ENCODE data around the gene SCEL. TPM values are rescaled to one million over a fixed set of nuclear protein-coding genes. Genes with fewer than 3 reads are reported as not detected.
A peak's percentile ranks its signal among the peaks of the same experiment; 100 is the strongest.

The SCEL gene
- total and polyA plus RNA-seq, 2 experiments from 2014 or later: not detected

- Histone ChIP-seq H3K27ac (ENCODE audit: low read depth) (no peak overlapping the region), H4K20me1 (replicated peaks; ENCODE audit: insufficient read depth) (no peaks in the 10 kb centered on the region), H3K27me3 (ENCODE audit: insufficient read depth) (no peaks in the 10 kb centered on the region), H3K9me2 (ENCODE audit: insufficient read depth) (no peaks in the 10 kb centered on the region), H3K4me2 (no peak overlapping the region), H3K4me1 (ENCODE audit: insufficient read depth) (no peaks in the 10 kb centered on the region), H3F3A (replicated peaks; ENCODE audit: low read depth) (no peaks in the 10 kb centered on the region), H3K4me3 (no peak overlapping the region), H3K79me2 (replicated peaks; ENCODE audit: insufficient read depth) (no peaks in the 10 kb centered on the region), H2AFZ (peak overlapping the region; percentile 14; the same call in 1 of the 2 replicates), H3K36me3 (ENCODE audit: insufficient read depth) (no peaks in the 10 kb centered on the region)
- TF ChIP-seq STAT1 (IDR thresholded peaks at IDR 0.05; ENCODE audit: unreplicated experiment): no peak
- no peak for TF ChIP-seq ZNF331 (CRISPR knock-in tag; IDR thresholded peaks at IDR 0.05; ENCODE audit: low read depth)
- no peak for TF ChIP-seq CREB1 (CRISPR knock-in tag; IDR thresholded peaks at IDR 0.05; ENCODE audit: low read depth)
- no peak for TF ChIP-seq JUNB (IDR thresholded peaks at IDR 0.05; ENCODE audit: unreplicated experiment)
- no peak for TF ChIP-seq ZNF114 (CRISPR knock-in tag; IDR thresholded peaks at IDR 0.05)
- TF ChIP-seq NANOG (IDR thresholded peaks at IDR 0.05; ENCODE audit: borderline replicate concordance): no peak
- no peak for TF ChIP-seq ETS1 (IDR thresholded peaks at IDR 0.05)
- no peak for TF ChIP-seq CTCF (conservative IDR thresholded peaks at IDR 0.05; ENCODE audit: low read depth in 2 of 2)
- no peak for TF ChIP-seq EZH2 (IDR thresholded peaks at IDR 0.05; ENCODE audit: low read depth, unreplicated experiment)
- no peak for DNase-seq (ENCODE audit: low spot score)
- H3K27ac Mint-ChIP-seq: no peak overlapping the region
- no peaks in the 10 kb centered on the region for H3K27me3 Mint-ChIP-seq (ENCODE audit: insufficient read depth, low read depth, poor library complexity)
- H3K4me1 Mint-ChIP-seq: no peaks in the 10 kb centered on the region
- no peak for ATAC-seq
- no peaks in the 10 kb centered on the region for H3K9me3 Mint-ChIP-seq
- H3K36me3 Mint-ChIP-seq (ENCODE audit: low read depth): no peaks in the 10 kb centered on the region
- no peak overlapping the region for H3K4me3 Mint-ChIP-seq
Observed at GRCh38 chr13:77502104-77502720, 33.3 kb upstream of the SCEL start.

DNA sequence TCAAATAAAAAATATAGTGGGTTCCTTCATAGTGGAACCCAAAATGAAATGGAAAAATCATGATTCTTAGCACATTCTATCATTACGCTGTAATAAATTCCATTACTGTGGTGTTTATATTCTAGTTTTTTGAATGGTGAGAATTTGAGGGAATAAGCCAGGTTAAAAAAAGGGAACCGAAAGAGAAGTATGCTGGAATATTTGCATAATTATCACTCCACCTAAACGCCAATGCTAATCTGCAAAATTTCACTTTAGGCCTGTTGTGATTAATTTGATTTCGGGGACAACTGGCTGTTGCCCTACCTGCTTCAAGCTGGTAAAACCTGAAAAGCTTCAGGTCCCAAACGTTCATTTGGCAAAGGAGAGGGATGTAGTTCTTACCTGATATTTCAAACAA, 32.1 kb upstream of the SCEL start:
- no peak for DNase-seq (ENCODE audit: low spot score)
- H3K4me1 Mint-ChIP-seq: no peaks in the 10 kb centered on the region
- Histone ChIP-seq H2AFZ (peak overlapping the region; percentile 76; the same call in 1 of the 2 replicates), H3K9me2 (ENCODE audit: insufficient read depth) (no peaks in the 10 kb centered on the region), H3K27ac (ENCODE audit: low read depth) (no peak overlapping the region), H3K4me2 (no peak overlapping the region), H3K4me3 (no peak overlapping the region), H3K79me2 (replicated peaks; ENCODE audit: insufficient read depth) (no peaks in the 10 kb centered on the region), H3K27me3 (ENCODE audit: insufficient read depth) (no peaks in the 10 kb centered on the region), H4K20me1 (replicated peaks; ENCODE audit: insufficient read depth) (no peaks in the 10 kb centered on the region), H3K36me3 (ENCODE audit: insufficient read depth) (no peaks in the 10 kb centered on the region), H3F3A (replicated peaks; ENCODE audit: low read depth) (no peaks in the 10 kb centered on the region), H3K4me1 (ENCODE audit: insufficient read depth) (no peaks in the 10 kb centered on the region)
- no peak overlapping the region for H3K27ac Mint-ChIP-seq
- H3K27me3 Mint-ChIP-seq (ENCODE audit: insufficient read depth, low read depth, poor library complexity): no peaks in the 10 kb centered on the region
- no peaks in the 10 kb centered on the region for H3K9me3 Mint-ChIP-seq
- no peak for ATAC-seq
- no peaks in the 10 kb centered on the region for H3K36me3 Mint-ChIP-seq (ENCODE audit: low read depth)
- H3K4me3 Mint-ChIP-seq: no peak overlapping the region
- no peak for TF ChIP-seq EZH2phosphoT487 (IDR thresholded peaks at IDR 0.05; ENCODE audit: unreplicated experiment)
- no peak for TF ChIP-seq NANOG (IDR thresholded peaks at IDR 0.05; ENCODE audit: borderline replicate concordance)
- TF ChIP-seq ZNF114 (CRISPR knock-in tag; IDR thresholded peaks at IDR 0.05): no peak
- TF ChIP-seq CREB1 (CRISPR knock-in tag; IDR thresholded peaks at IDR 0.05; ENCODE audit: low read depth): no peak
- TF ChIP-seq, protein P1, sequence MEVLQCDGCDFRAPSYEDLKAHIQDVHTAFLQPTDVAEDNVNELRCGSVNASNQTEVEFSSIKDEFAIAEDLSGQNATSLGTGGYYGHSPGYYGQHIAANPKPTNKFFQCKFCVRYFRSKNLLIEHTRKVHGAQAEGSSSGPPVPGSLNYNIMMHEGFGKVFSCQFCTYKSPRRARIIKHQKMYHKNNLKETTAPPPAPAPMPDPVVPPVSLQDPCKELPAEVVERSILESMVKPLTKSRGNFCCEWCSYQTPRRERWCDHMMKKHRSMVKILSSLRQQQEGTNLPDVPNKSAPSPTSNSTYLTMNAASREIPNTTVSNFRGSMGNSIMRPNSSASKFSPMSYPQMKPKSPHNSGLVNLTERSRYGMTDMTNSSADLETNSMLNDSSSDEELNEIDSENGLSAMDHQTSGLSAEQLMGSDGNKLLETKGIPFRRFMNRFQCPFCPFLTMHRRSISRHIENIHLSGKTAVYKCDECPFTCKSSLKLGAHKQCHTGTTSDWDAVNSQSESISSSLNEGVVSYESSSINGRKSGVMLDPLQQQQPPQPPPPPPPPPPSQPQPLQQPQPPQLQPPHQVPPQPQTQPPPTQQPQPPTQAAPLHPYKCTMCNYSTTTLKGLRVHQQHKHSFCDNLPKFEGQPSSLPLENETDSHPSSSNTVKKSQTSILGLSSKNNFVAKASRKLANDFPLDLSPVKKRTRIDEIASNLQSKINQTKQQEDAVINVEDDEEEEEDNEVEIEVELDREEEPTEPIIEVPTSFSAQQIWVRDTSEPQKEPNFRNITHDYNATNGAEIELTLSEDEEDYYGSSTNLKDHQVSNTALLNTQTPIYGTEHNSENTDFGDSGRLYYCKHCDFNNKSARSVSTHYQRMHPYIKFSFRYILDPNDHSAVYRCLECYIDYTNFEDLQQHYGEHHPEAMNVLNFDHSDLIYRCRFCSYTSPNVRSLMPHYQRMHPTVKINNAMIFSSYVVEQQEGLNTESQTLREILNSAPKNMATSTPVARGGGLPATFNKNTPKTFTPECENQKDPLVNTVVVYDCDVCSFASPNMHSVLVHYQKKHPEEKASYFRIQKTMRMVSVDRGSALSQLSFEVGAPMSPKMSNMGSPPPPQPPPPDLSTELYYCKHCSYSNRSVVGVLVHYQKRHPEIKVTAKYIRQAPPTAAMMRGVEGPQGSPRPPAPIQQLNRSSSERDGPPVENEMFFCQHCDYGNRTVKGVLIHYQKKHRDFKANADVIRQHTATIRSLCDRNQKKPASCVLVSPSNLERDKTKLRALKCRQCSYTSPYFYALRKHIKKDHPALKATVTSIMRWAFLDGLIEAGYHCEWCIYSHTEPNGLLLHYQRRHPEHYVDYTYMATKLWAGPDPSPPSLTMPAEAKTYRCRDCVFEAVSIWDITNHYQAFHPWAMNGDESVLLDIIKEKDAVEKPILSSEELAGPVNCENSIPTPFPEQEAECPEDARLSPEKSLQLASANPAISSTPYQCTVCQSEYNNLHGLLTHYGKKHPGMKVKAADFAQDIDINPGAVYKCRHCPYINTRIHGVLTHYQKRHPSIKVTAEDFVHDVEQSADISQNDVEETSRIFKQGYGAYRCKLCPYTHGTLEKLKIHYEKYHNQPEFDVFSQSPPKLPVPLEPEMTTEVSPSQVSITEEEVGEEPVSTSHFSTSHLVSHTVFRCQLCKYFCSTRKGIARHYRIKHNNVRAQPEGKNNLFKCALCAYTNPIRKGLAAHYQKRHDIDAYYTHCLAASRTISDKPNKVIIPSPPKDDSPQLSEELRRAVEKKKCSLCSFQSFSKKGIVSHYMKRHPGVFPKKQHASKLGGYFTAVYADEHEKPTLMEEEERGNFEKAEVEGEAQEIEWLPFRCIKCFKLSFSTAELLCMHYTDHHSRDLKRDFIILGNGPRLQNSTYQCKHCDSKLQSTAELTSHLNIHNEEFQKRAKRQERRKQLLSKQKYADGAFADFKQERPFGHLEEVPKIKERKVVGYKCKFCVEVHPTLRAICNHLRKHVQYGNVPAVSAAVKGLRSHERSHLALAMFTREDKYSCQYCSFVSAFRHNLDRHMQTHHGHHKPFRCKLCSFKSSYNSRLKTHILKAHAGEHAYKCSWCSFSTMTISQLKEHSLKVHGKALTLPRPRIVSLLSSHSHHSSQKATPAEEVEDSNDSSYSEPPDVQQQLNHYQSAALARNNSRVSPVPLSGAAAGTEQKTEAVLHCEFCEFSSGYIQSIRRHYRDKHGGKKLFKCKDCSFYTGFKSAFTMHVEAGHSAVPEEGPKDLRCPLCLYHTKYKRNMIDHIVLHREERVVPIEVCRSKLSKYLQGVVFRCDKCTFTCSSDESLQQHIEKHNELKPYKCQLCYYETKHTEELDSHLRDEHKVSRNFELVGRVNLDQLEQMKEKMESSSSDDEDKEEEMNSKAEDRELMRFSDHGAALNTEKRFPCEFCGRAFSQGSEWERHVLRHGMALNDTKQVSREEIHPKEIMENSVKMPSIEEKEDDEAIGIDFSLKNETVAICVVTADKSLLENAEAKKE (CRISPR knock-in tag; IDR thresholded peaks at IDR 0.05): no peak
- no peak for TF ChIP-seq JUNB (IDR thresholded peaks at IDR 0.05; ENCODE audit: unreplicated experiment)
